Measurements from ENCODE around the gene MPIG6B. TPM values are rescaled to one million over a fixed set of nuclear protein-coding genes. Genes with fewer than 3 reads are reported as not detected.

MPIG6B gene
- total and polyA plus RNA-seq, 3 experiments from 2014 or later: 0.08 TPM; not detected in 2

DNA sequence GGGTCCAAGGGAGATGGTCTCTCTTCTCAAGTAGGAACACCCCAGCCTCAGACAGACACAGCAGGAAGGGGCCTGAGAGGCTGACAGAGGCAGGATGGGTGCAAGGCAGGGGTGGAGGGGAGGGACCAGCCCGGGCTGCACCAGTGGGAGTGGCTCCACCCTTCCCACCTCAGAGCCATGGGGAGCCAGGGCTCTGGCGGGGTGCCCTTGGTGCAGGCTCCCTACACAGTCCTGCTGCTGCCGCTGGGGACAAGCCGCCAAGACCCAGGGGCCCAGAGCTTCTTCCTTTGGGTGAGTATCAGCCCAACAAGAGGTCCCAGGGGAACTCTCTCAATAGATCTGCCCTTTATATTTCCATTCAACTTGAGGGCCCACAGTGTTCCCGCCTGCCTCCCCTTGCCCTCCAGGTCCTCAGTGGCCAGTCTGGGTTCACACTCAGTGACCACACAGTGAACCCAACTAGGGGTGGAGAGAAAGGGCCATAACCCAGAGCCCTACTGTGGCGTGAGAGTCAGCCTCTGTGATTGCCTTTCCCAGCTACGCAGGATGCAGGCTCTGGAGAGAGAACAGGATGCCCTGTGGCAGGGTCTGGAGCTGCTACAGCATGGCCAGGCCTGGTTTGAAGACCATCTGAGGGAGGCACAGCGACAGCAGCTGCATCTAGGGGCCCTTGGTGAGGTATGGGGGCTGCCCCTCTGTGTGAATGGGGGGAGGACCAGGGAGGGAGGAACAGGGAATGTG lies 39.9 kb downstream of the MPIG6B start:
- Histone ChIP-seq H3K4me1 (ENCODE audit: insufficient read depth, low read length) (no peaks in the 10 kb centered on the region), H3K27ac (ENCODE audit: low read depth, low read length) (no peak overlapping the region), H3K36me3 (ENCODE audit: insufficient read depth, low read length) (peaks cover 6% of the 10 kb centered on the region), H3K4me3 (ENCODE audit: low read length) (no peak overlapping the region), H3K27me3 (ENCODE audit: insufficient read depth, low read length, poor library complexity, severe bottlenecking) (no peaks in the 10 kb centered on the region), H3K9me3 (ENCODE audit: low read length) (no peaks in the 10 kb centered on the region)
- Mint-ChIP-seq H3K27me3 (no peaks in the 10 kb centered on the region), H3K9me3 (no peaks in the 10 kb centered on the region), H3K4me1 (no peaks in the 10 kb centered on the region), H3K27ac (peak overlapping the region in 3 of 8 donors; percentile 38 to 70 (median 56)), H3K4me3 (no peak overlapping the region), H3K36me3 (peaks cover 0 to 12% (median 8%) of the 10 kb centered on the region in 3 donors)
- ChIA-PET CTCF (no interaction called here), POLR2A (no interaction called here)
- no peak for DNase-seq

- ChIA-PET POLR2A (no interaction called here), CTCF (no interaction called here)
- no peak overlapping the region for H3K27ac ChIP-seq (ENCODE audit: low read depth, low read length)
- DNase-seq: no peak
- H3K4me1 ChIP-seq (ENCODE audit: insufficient read depth, low read length): no peaks in the 10 kb centered on the region
- Mint-ChIP-seq H3K27me3 (no peaks in the 10 kb centered on the region), H3K9me3 (no peaks in the 10 kb centered on the region), H3K27ac (peak overlapping the region in 4 of 8 donors; percentile 33 to 70 (median 44)), H3K4me3 (no peak overlapping the region), H3K36me3 (peaks cover 0 to 12% (median 8%) of the 10 kb centered on the region in 3 donors), H3K4me1 (no peaks in the 10 kb centered on the region)
- H3K36me3 ChIP-seq (ENCODE audit: insufficient read depth, low read length): peaks cover 6% of the 10 kb centered on the region
- H3K27me3 ChIP-seq (ENCODE audit: insufficient read depth, low read length, poor library complexity, severe bottlenecking): no peaks in the 10 kb centered on the region
- H3K4me3 ChIP-seq (ENCODE audit: low read length): no peak overlapping the region
- no peaks in the 10 kb centered on the region for H3K9me3 ChIP-seq (ENCODE audit: low read length)
Measured at GRCh38 chr6:31763619-31763940, 40.4 kb downstream of the MPIG6B start.

DNA sequence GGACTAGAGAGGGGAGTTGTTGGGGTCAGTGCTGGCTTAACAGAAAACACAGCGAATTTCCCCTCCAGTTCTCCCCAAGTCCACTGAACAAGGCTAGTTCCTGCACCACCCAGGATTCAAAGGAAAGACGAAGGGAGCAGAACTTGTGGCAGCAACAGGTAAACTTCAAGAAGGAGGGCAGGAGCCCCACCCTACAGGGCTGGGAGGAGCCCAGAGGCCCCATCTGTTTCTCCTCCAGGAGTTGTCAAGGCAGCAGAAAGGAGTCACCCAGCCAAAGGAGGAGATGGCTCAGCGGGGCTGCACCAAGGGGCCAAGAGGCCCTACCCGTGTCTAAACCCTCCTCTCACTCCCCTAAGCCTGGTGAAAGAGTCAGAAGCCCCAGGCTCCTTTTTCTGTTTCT lies 41.0 kb downstream of the MPIG6B start:
- Mint-ChIP-seq H3K4me3 (no peak overlapping the region), H3K27ac (peak overlapping the region in 2 of 8 donors; percentile 33 to 50)
- DNase-seq: no peak

DNA sequence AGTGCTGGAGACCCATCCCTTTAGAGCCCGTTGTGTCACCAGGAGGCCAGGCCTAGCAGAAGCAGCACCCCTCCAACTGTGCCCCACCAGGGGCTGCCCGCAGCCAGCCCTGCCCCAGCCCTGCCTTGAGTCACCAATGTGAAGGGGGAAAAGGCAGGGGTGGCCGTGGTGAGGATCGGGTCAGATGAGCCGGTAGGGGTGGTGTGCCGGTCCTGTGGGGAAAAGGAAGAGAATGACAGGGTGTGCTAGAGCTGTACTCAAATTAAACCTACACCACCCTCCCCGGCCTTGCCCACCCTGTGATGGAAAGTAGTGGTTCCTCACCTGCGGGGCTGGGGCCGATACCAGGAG lies 42.4 kb downstream of the MPIG6B start:
- DNase-seq: no peak
- no peaks in the 10 kb centered on the region for H3K27me3 Mint-ChIP-seq
- no peaks in the 10 kb centered on the region for H3K9me3 Mint-ChIP-seq
- no peaks in the 10 kb centered on the region for H3K36me3 ChIP-seq (ENCODE audit: insufficient read depth, low read length)
- CTCF ChIA-PET: no interaction called here
- no peak overlapping the region for H3K4me3 Mint-ChIP-seq
- H3K9me3 ChIP-seq (ENCODE audit: low read length): no peaks in the 10 kb centered on the region
- peaks cover 6% of the 10 kb centered on the region for H3K4me1 ChIP-seq (ENCODE audit: insufficient read depth, low read length)
- H3K4me3 ChIP-seq (ENCODE audit: low read length): no peak overlapping the region
- peaks cover 0 to 3% (median 3%) of the 10 kb centered on the region in 3 donors for H3K36me3 Mint-ChIP-seq
- H3K4me1 Mint-ChIP-seq: peaks cover 5 to 7% (median 6%) of the 10 kb centered on the region in 3 donors
- no peaks in the 10 kb centered on the region for H3K27me3 ChIP-seq (ENCODE audit: insufficient read depth, low read length, poor library complexity, severe bottlenecking)
- H3K27ac ChIP-seq (ENCODE audit: low read depth, low read length): no peak overlapping the region
- H3K27ac Mint-ChIP-seq: peak overlapping the region in 1 of 8 donors; percentile 68
- POLR2A ChIA-PET: no interaction called here

More for the DNA sequence above, 41.0 kb downstream of the MPIG6B start:
- peaks cover 6% of the 10 kb centered on the region for H3K36me3 ChIP-seq (ENCODE audit: insufficient read depth, low read length)
- H3K27ac ChIP-seq (ENCODE audit: low read depth, low read length): no peak overlapping the region
- H3K4me3 ChIP-seq (ENCODE audit: low read length): no peak overlapping the region
- Mint-ChIP-seq H3K9me3 (no peaks in the 10 kb centered on the region), H3K27me3 (no peaks in the 10 kb centered on the region), H3K4me1 (no peaks in the 10 kb centered on the region), H3K36me3 (peaks cover 0 to 8% (median 7%) of the 10 kb centered on the region in 3 donors)
- H3K4me1 ChIP-seq (ENCODE audit: insufficient read depth, low read length): no peaks in the 10 kb centered on the region
- no peaks in the 10 kb centered on the region for H3K27me3 ChIP-seq (ENCODE audit: insufficient read depth, low read length, poor library complexity, severe bottlenecking)
- no peaks in the 10 kb centered on the region for H3K9me3 ChIP-seq (ENCODE audit: low read length)
- ChIA-PET CTCF (no interaction called here), POLR2A (no interaction called here)

GRCh38 chr6:31765910-31766794 lies 43.0 kb downstream of the MPIG6B start:
- peaks cover 11% of the 10 kb centered on the region for H3K4me1 ChIP-seq (ENCODE audit: insufficient read depth, low read length)
- Mint-ChIP-seq H3K36me3 (peaks cover 0 to 1% (median 0%) of the 10 kb centered on the region in 3 donors), H3K4me1 (peaks cover 8 to 10% (median 9%) of the 10 kb centered on the region in 3 donors), H3K27ac (peak overlapping the region in 1 of 8 donors; percentile 65), H3K27me3 (no peaks in the 10 kb centered on the region), H3K9me3 (no peaks in the 10 kb centered on the region), H3K4me3 (no peak overlapping the region)
- no peak overlapping the region for H3K27ac ChIP-seq (ENCODE audit: low read depth, low read length)
- H3K4me3 ChIP-seq (ENCODE audit: low read length): no peak overlapping the region
- no peaks in the 10 kb centered on the region for H3K36me3 ChIP-seq (ENCODE audit: insufficient read depth, low read length)
- ChIA-PET CTCF (no interaction called here), POLR2A (no interaction called here)
- no peaks in the 10 kb centered on the region for H3K27me3 ChIP-seq (ENCODE audit: insufficient read depth, low read length, poor library complexity, severe bottlenecking)
- DNase-seq: no peak
- no peaks in the 10 kb centered on the region for H3K9me3 ChIP-seq (ENCODE audit: low read length)

GRCh38 chr6:31767096-31767645 lies 44.0 kb downstream of the MPIG6B start:
- ChIA-PET POLR2A (no interaction called here), CTCF (interaction anchor here (0.9 to 1.5 kb wide), 2 partner anchors 37 to 63 kb away, joined by 3 read pairs; no protein-coding TSS in a partner anchor)
- Mint-ChIP-seq H3K4me3 (no peak overlapping the region), H3K9me3 (peaks cover 0 to 3% (median 0%) of the 10 kb centered on the region in 5 donors), H3K27me3 (no peaks in the 10 kb centered on the region), H3K27ac (no peak overlapping the region), H3K36me3 (peaks cover 0 to 1% (median 0%) of the 10 kb centered on the region in 3 donors), H3K4me1 (peaks cover 14 to 18% (median 16%) of the 10 kb centered on the region in 3 donors)
- H3K4me1 ChIP-seq (ENCODE audit: insufficient read depth, low read length): peaks cover 20% of the 10 kb centered on the region
- no peaks in the 10 kb centered on the region for H3K9me3 ChIP-seq (ENCODE audit: low read length)
- DNase-seq: no peak
- H3K4me3 ChIP-seq (ENCODE audit: low read length): no peak overlapping the region
- H3K27me3 ChIP-seq (ENCODE audit: insufficient read depth, low read length, poor library complexity, severe bottlenecking): no peaks in the 10 kb centered on the region
- H3K36me3 ChIP-seq (ENCODE audit: insufficient read depth, low read length): no peaks in the 10 kb centered on the region
- H3K27ac ChIP-seq (ENCODE audit: low read depth, low read length): no peak overlapping the region

GRCh38 chr6:31768363-31769257 lies 45.4 kb downstream of the MPIG6B start:
- POLR2A ChIA-PET: no interaction called here
- H3K27ac Mint-ChIP-seq: peak overlapping the region in 3 of 8 donors; percentile 7 to 54 (median 36)
- Histone ChIP-seq H3K36me3 (ENCODE audit: insufficient read depth, low read length) (no peaks in the 10 kb centered on the region), H3K4me3 (ENCODE audit: low read length) (no peak overlapping the region), H3K27ac (ENCODE audit: low read depth, low read length) (no peak overlapping the region), H3K4me1 (ENCODE audit: insufficient read depth, low read length) (peaks cover 33% of the 10 kb centered on the region), H3K9me3 (ENCODE audit: low read length) (no peaks in the 10 kb centered on the region), H3K27me3 (ENCODE audit: insufficient read depth, low read length, poor library complexity, severe bottlenecking) (no peaks in the 10 kb centered on the region)
- peaks cover 0 to 5% (median 0%) of the 10 kb centered on the region in 5 donors for H3K9me3 Mint-ChIP-seq
- H3K36me3 Mint-ChIP-seq: peaks cover 0 to 1% (median 0%) of the 10 kb centered on the region in 3 donors
- H3K4me3 Mint-ChIP-seq: no peak overlapping the region
- H3K27me3 Mint-ChIP-seq: no peaks in the 10 kb centered on the region
- CTCF ChIA-PET: interaction anchor here (1.1 to 4.0 kb wide), 13 partner anchors 17 to 188 kb away, joined by 3 to 42 read pairs (median 8); partner anchors contain the start of genes CLIC1, DDAH2, LSM2 and MSH5
- DNase-seq: no peak
- peaks cover 22 to 29% (median 27%) of the 10 kb centered on the region in 3 donors for H3K4me1 Mint-ChIP-seq
